ENCODE measurements around the gene NTSR1. TPM values are rescaled to one million over a fixed set of nuclear protein-coding genes. Genes with fewer than 3 reads are reported as not detected.

Gene NTSR1
- total and polyA plus RNA-seq, 7 experiments from 2014 or later = 0.11 to 0.78 (median 0.14) TPM; not detected in 3

DNA sequence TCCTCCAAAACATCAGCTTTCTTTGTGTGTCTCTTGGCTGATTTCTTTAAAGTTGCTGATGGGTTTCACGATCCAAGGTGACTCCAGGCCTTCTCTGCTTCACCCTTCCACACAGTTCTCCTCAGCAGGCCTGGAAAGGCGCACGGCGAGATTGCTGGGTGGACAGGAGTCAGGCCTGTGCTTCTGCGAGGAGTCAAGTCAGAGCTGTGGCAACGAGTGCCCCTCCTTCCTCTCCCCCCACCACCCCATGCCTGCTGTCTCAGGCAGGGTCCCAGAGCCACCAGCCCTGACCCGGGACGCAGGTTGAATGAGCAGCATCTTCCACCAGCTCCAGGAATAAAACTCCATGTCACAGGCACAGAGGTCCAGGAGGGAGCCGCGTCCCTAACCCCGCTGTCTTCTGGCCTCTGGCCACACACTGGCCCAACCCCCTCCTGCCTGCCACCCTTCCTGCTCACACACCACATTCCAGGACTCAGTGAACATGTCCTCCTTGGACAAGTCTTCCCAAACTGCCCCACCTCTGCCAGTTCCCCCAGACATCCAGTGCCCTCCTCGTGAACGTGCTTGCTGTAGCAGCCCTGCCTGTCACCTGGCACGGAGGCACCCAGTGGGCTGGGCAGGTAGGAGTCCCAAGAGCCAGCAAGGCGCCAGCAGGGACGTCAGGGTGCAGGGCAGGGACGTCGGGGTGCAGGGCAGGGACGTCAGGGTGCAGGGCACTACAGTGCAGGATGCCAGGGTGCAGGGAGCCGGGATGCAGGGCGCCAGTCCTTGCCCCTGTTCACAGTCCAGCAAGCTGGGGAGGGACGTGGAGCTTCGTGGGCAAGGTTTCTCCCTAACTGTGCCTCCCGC lies 7.2 kb upstream of the NTSR1 start:
- Histone ChIP-seq H3K27me3 (ENCODE audit: control insufficient read depth in 2 of 2, insufficient read depth in 2 of 2, low read length in 2 of 2) (no peaks in the 10 kb centered on the region), H3K27ac (ENCODE audit: low read depth, low read length) (no peak overlapping the region), H3K36me3 (ENCODE audit: control insufficient read depth in 2 of 3, insufficient read depth in 3 of 3, low read length in 3 of 3) (no peaks in the 10 kb centered on the region), H3K4me3 (ENCODE audit: low read length) (no peak overlapping the region), H3K4me1 (ENCODE audit: control insufficient read depth in 2 of 2, insufficient read depth in 2 of 2, low read length in 2 of 2) (no peaks in the 10 kb centered on the region), H3K9me3 (ENCODE audit: control insufficient read depth in 2 of 3, low read length in 3 of 3) (no peaks in the 10 kb centered on the region)
- Mint-ChIP-seq H3K4me3 (no peak overlapping the region), H3K27me3 (peaks cover 0 to 8% (median 0%) of the 10 kb centered on the region in 5 donors), H3K36me3 (no peaks in the 10 kb centered on the region), H3K4me1 (peaks cover 0 to 6% (median 5%) of the 10 kb centered on the region in 7 donors), H3K9me3 (no peaks in the 10 kb centered on the region), H3K27ac (peak overlapping the region in 1 of 9 donors; percentile 70)
- ChIA-PET CTCF (no interaction called here), POLR2A (no interaction called here)
- DNase-seq = no peak
- no peak for ATAC-seq
- intact Hi-C loops (cut with micrococcal nuclease) = no loop called here

DNA sequence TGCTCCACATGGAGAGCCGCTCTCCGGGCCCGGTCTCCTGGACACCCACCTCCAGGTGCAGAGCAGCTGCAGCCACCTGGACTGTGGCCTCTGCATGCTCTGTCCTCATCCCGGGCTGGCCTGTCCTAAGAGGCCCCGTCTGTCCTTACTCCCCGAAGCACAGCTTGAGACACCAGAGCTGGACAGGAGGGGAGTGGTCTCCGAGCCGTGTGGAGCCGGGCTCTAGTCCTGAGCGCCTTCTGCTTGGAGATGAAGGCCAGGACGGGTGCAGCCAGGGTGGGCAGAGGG lies 6.7 kb upstream of the NTSR1 start:
- H3K27ac ChIP-seq (ENCODE audit: low read depth, low read length) = no peak overlapping the region
- Mint-ChIP-seq H3K27ac (no peak overlapping the region), H3K36me3 (no peaks in the 10 kb centered on the region), H3K4me3 (no peak overlapping the region), H3K4me1 (peaks cover 0 to 5% (median 4%) of the 10 kb centered on the region in 7 donors), H3K27me3 (peaks cover 0 to 11% (median 2%) of the 10 kb centered on the region in 5 donors), H3K9me3 (peaks cover 0 to 2% (median 0%) of the 10 kb centered on the region in 11 donors)
- no peaks in the 10 kb centered on the region for H3K36me3 ChIP-seq (ENCODE audit: control insufficient read depth in 2 of 3, insufficient read depth in 3 of 3, low read length in 3 of 3)
- ATAC-seq (no peak), DNase-seq (no peak)
- H3K9me3 ChIP-seq (ENCODE audit: control insufficient read depth in 2 of 3, low read length in 3 of 3) = no peaks in the 10 kb centered on the region
- intact Hi-C loops (cut with micrococcal nuclease) = no loop called here
- CTCF ChIA-PET = no interaction called here
- H3K4me1 ChIP-seq (ENCODE audit: control insufficient read depth in 2 of 2, insufficient read depth in 2 of 2, low read length in 2 of 2) = no peaks in the 10 kb centered on the region
- no peak overlapping the region for H3K4me3 ChIP-seq (ENCODE audit: low read length)
- POLR2A ChIA-PET = no interaction called here
- H3K27me3 ChIP-seq (ENCODE audit: control insufficient read depth in 2 of 2, insufficient read depth in 2 of 2, low read length in 2 of 2) = no peaks in the 10 kb centered on the region

GRCh38 chr20:62702895-62703852 lies 5.5 kb upstream of the NTSR1 start:
- H3K27ac Mint-ChIP-seq = peak overlapping the region in 1 of 9 donors; percentile 64
- H3K36me3 Mint-ChIP-seq = no peaks in the 10 kb centered on the region
- Histone ChIP-seq H3K27ac (ENCODE audit: low read depth, low read length) (no peak overlapping the region), H3K4me3 (ENCODE audit: low read length) (no peak overlapping the region), H3K9me3 (ENCODE audit: control insufficient read depth in 2 of 3, low read length in 3 of 3) (no peaks in the 10 kb centered on the region), H3K4me1 (ENCODE audit: control insufficient read depth in 2 of 2, insufficient read depth in 2 of 2, low read length in 2 of 2) (peaks cover 0 to 4% of the 10 kb centered on the region in 2 donors), H3K27me3 (ENCODE audit: control insufficient read depth in 2 of 2, insufficient read depth in 2 of 2, low read length in 2 of 2) (peaks cover 0 to 5% of the 10 kb centered on the region in 2 donors), H3K36me3 (ENCODE audit: control insufficient read depth in 2 of 3, insufficient read depth in 3 of 3, low read length in 3 of 3) (no peaks in the 10 kb centered on the region)
- POLR2A ChIA-PET = interaction anchor here (1.2 kb wide), 1 partner anchor 9 kb away, joined by 4 read pairs; no protein-coding TSS in a partner anchor
- peaks cover 0 to 9% (median 5%) of the 10 kb centered on the region in 7 donors for H3K4me1 Mint-ChIP-seq
- H3K9me3 Mint-ChIP-seq = peaks cover 0 to 2% (median 0%) of the 10 kb centered on the region in 11 donors
- ATAC-seq (peak; percentile 67), DNase-seq (no peak)
- CTCF ChIA-PET = interaction anchor here (0.6 kb wide), 1 partner anchor 99 kb away, joined by 4 read pairs; no protein-coding TSS in a partner anchor
- H3K4me3 Mint-ChIP-seq = no peak overlapping the region
- peaks cover 3 to 19% (median 4%) of the 10 kb centered on the region in 5 donors for H3K27me3 Mint-ChIP-seq
- intact Hi-C loops (cut with micrococcal nuclease) = loop anchor here in 1 of 2 donors (1.0 kb wide), 1 partner anchor 88 kb away; no protein-coding TSS in a partner anchor

GRCh38 chr20:62703853-62704228 lies 4.8 kb upstream of the NTSR1 start:
- CTCF ChIA-PET = no interaction called here
- H3K4me3 ChIP-seq (ENCODE audit: low read length) = no peak overlapping the region
- Mint-ChIP-seq H3K4me1 (peaks cover 0 to 10% (median 5%) of the 10 kb centered on the region in 7 donors), H3K27ac (peak overlapping the region in 1 of 9 donors; percentile 64), H3K4me3 (no peak overlapping the region), H3K27me3 (peaks cover 3 to 21% (median 5%) of the 10 kb centered on the region in 5 donors), H3K36me3 (no peaks in the 10 kb centered on the region), H3K9me3 (peaks cover 0 to 2% (median 0%) of the 10 kb centered on the region in 11 donors)
- H3K4me1 ChIP-seq (ENCODE audit: control insufficient read depth in 2 of 2, insufficient read depth in 2 of 2, low read length in 2 of 2) = peaks cover 0 to 5% of the 10 kb centered on the region in 2 donors
- H3K9me3 ChIP-seq (ENCODE audit: control insufficient read depth in 2 of 3, low read length in 3 of 3) = no peaks in the 10 kb centered on the region
- no peak overlapping the region for H3K27ac ChIP-seq (ENCODE audit: low read depth, low read length)
- no peaks in the 10 kb centered on the region for H3K36me3 ChIP-seq (ENCODE audit: control insufficient read depth in 2 of 3, insufficient read depth in 3 of 3, low read length in 3 of 3)
- ATAC-seq = no peak
- H3K27me3 ChIP-seq (ENCODE audit: control insufficient read depth in 2 of 2, insufficient read depth in 2 of 2, low read length in 2 of 2) = peaks cover 0 to 5% of the 10 kb centered on the region in 2 donors
- intact Hi-C loops (cut with micrococcal nuclease) = loop anchor here in 1 of 2 donors (1.0 kb wide), 1 partner anchor 87 kb away; no protein-coding TSS in a partner anchor
- POLR2A ChIA-PET = no interaction called here
- DNase-seq = no peak

DNA sequence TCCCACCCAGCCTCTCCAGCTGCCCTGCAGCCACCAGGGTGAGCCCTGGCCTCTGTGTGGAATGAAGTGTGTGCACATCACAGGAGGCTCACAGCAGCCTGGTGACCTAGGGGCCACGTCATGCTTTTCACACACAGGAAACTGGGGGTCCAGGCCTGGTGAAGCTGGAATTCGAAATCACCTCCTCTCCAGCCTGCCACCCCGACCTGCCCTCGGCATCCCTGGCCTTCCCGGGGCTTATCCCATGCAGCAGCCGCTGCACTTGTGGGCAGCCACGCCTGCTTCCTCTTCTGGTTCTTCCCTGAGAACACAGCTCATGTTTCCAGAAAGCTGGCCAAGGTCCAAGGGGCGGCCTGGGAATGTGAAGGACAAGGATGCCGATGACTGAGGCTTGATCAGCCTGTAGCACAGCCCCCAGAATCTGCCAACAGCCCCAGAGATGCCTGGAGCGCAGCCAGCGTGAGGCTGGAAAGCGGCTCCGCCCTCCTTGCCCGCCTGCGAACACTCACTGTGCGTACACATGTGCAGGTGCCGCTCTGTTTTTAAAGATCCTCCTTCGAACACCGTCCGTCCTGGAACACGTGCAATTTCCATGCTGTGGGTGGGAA lies 4.2 kb upstream of the NTSR1 start:
- no peak overlapping the region for H3K27ac ChIP-seq (ENCODE audit: low read depth, low read length)
- no peak overlapping the region for H3K27ac Mint-ChIP-seq
- ATAC-seq (no peak), DNase-seq (no peak)
- H3K4me3 Mint-ChIP-seq = no peak overlapping the region
- no peak overlapping the region for H3K4me3 ChIP-seq (ENCODE audit: low read length)
- H3K4me1 Mint-ChIP-seq = peaks cover 0 to 10% (median 5%) of the 10 kb centered on the region in 7 donors
- peaks cover 0 to 2% (median 0%) of the 10 kb centered on the region in 11 donors for H3K9me3 Mint-ChIP-seq
- intact Hi-C loops (cut with micrococcal nuclease) = no loop called here
- H3K4me1 ChIP-seq (ENCODE audit: control insufficient read depth in 2 of 2, insufficient read depth in 2 of 2, low read length in 2 of 2) = peaks cover 0 to 5% of the 10 kb centered on the region in 2 donors
- no peaks in the 10 kb centered on the region for H3K36me3 Mint-ChIP-seq
- peaks cover 0 to 5% of the 10 kb centered on the region in 2 donors for H3K27me3 ChIP-seq (ENCODE audit: control insufficient read depth in 2 of 2, insufficient read depth in 2 of 2, low read length in 2 of 2)
- CTCF ChIA-PET = no interaction called here
- H3K9me3 ChIP-seq (ENCODE audit: control insufficient read depth in 2 of 3, low read length in 3 of 3) = no peaks in the 10 kb centered on the region
- POLR2A ChIA-PET = interaction anchor here (1.0 kb wide), 1 partner anchor 11 kb away, joined by 3 read pairs; no protein-coding TSS in a partner anchor
- peaks cover 3 to 23% (median 5%) of the 10 kb centered on the region in 5 donors for H3K27me3 Mint-ChIP-seq
- H3K36me3 ChIP-seq (ENCODE audit: control insufficient read depth in 2 of 3, insufficient read depth in 3 of 3, low read length in 3 of 3) = no peaks in the 10 kb centered on the region

- H3K36me3 Mint-ChIP-seq = no peaks in the 10 kb centered on the region
Observed at GRCh38 chr20:62705627-62706026, 3.0 kb upstream of the NTSR1 start.

More at GRCh38 chr20:62705627-62706026, 3.0 kb upstream of the NTSR1 start:
- peaks cover 0 to 5% of the 10 kb centered on the region in 2 donors for H3K4me1 ChIP-seq (ENCODE audit: control insufficient read depth in 2 of 2, insufficient read depth in 2 of 2, low read length in 2 of 2)
- H3K9me3 Mint-ChIP-seq = peaks cover 0 to 2% (median 0%) of the 10 kb centered on the region in 11 donors
- ATAC-seq = no peak
- no peaks in the 10 kb centered on the region for H3K36me3 ChIP-seq (ENCODE audit: control insufficient read depth in 2 of 3, insufficient read depth in 3 of 3, low read length in 3 of 3)
- peaks cover 0 to 15% (median 7%) of the 10 kb centered on the region in 7 donors for H3K4me1 Mint-ChIP-seq
- no peak overlapping the region for H3K4me3 Mint-ChIP-seq
- H3K9me3 ChIP-seq (ENCODE audit: control insufficient read depth in 2 of 3, low read length in 3 of 3) = no peaks in the 10 kb centered on the region
- H3K27me3 Mint-ChIP-seq = peaks cover 10 to 35% (median 13%) of the 10 kb centered on the region in 5 donors
- intact Hi-C loops (cut with micrococcal nuclease) = no loop called here
- H3K27ac ChIP-seq (ENCODE audit: low read depth, low read length) = no peak overlapping the region
- H3K27ac Mint-ChIP-seq = no peak overlapping the region
- DNase-seq = no peak
- CTCF ChIA-PET = no interaction called here
- POLR2A ChIA-PET = no interaction called here
- no peak overlapping the region for H3K4me3 ChIP-seq (ENCODE audit: low read length)
- H3K27me3 ChIP-seq (ENCODE audit: control insufficient read depth in 2 of 2, insufficient read depth in 2 of 2, low read length in 2 of 2) = peaks cover 0 to 5% of the 10 kb centered on the region in 2 donors

All from naive thymus-derived CD4-positive, alpha-beta T cell (primary cell).